ENCODE measurements around the gene ABCC12. TPM values are rescaled to one million over a fixed set of nuclear protein-coding genes. Genes with fewer than 3 reads are reported as not detected.

The ABCC12 gene
- total and polyA plus RNA-seq, 2 donors (not counting 1 experiment from before 2014, with no cell fraction given), result not detected

DNA sequence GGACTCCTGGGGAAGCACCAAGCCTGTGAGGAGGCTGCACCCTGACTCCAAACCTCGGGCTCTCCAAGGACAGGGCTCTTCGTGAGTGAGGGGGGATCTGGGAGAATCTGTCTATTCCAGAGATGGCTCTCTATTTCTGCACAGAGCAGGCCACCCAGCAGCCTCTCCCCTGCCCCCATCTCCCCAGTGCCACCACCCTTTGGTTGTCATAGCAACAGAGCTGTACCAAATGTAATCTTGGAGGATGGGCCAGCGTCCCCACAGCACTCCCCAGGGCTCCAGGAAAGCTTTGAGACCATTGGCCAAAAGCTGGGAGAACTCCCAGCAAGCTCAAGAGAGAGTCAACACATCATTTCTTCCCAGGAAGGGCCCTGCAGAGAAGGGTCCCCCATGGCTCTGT lies 49.3 kb downstream of the ABCC12 start:
- intact Hi-C loops (cut with micrococcal nuclease), result no loop called here
- H3K4me3 ChIP-seq (ENCODE audit: control extremely low read depth in 1 of 5, extremely low read depth in 1 of 5, insufficient read depth in 1 of 5, low read depth in 2 of 5, low read length in 4 of 5), result no peak overlapping the region
- H2AFZ ChIP-seq (ENCODE audit: insufficient read depth, low read depth, low read length, poor library complexity, severe bottlenecking), result no peak overlapping the region
- TF ChIP-seq, protein P1, sequence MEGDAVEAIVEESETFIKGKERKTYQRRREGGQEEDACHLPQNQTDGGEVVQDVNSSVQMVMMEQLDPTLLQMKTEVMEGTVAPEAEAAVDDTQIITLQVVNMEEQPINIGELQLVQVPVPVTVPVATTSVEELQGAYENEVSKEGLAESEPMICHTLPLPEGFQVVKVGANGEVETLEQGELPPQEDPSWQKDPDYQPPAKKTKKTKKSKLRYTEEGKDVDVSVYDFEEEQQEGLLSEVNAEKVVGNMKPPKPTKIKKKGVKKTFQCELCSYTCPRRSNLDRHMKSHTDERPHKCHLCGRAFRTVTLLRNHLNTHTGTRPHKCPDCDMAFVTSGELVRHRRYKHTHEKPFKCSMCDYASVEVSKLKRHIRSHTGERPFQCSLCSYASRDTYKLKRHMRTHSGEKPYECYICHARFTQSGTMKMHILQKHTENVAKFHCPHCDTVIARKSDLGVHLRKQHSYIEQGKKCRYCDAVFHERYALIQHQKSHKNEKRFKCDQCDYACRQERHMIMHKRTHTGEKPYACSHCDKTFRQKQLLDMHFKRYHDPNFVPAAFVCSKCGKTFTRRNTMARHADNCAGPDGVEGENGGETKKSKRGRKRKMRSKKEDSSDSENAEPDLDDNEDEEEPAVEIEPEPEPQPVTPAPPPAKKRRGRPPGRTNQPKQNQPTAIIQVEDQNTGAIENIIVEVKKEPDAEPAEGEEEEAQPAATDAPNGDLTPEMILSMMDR (IDR thresholded peaks at IDR 0.05), result no peak
- TF ChIP-seq EZH2 (IDR thresholded peaks at IDR 0.05; ENCODE audit: borderline replicate concordance, insufficient read depth, low read depth, low read length, poor library complexity, severe bottlenecking), result no peak
- H3K9ac ChIP-seq (ENCODE audit: low read length), result no peak overlapping the region
- H4K20me1 ChIP-seq (ENCODE audit: control insufficient read depth, insufficient read depth, low read length, poor library complexity, severe bottlenecking), result no peaks in the 10 kb centered on the region
- DNase-seq, result no peak
- no peaks in the 10 kb centered on the region for H3K9me3 ChIP-seq (ENCODE audit: control extremely low read depth in 1 of 3, control insufficient read depth in 2 of 3, insufficient read depth in 1 of 3, low read length in 2 of 3)
- H3K4me2 ChIP-seq (replicated peaks; ENCODE audit: low read depth, low read length, poor library complexity, severe bottlenecking), result no peak overlapping the region
- CTCF ChIA-PET, result no interaction called here
- H3K4me1 ChIP-seq (ENCODE audit: control insufficient read depth in 2 of 2, insufficient read depth in 2 of 2, low read length in 2 of 2), result no peaks in the 10 kb centered on the region
- Mint-ChIP-seq H3K4me1 (no peaks in the 10 kb centered on the region), H3K27me3 (peaks cover 15% of the 10 kb centered on the region), H3K27ac (no peak overlapping the region), H3K4me3 (no peak overlapping the region), H3K9me3 (ENCODE audit: insufficient read depth) (no peaks in the 10 kb centered on the region)
- ATAC-seq (ENCODE audit: low read depth), result no peak
- H3K36me3 ChIP-seq (replicated peaks in 1 of 2; ENCODE audit: control extremely low read depth in 1 of 2, control insufficient read depth in 1 of 2, extremely low read depth in 1 of 2, insufficient read depth in 2 of 2, low read length in 1 of 2), result no peaks in the 10 kb centered on the region
- H3K27me3 ChIP-seq (replicated peaks in 1 of 4; ENCODE audit: control extremely low read depth in 1 of 4, control insufficient read depth in 3 of 4, insufficient read depth in 4 of 4, low read length in 3 of 4), result peaks cover 0 to 12% (median 0%) of the 10 kb centered on the region in 4 experiments
- WGBS (ENCODE audit: insufficient coverage), result 60% methylated on average over 2 of the region's 3 CpGs
- POLR2A ChIA-PET, result no interaction called here
- H3K27ac ChIP-seq (ENCODE audit: low read length in 2 of 2), result no peak overlapping the region
- H3K79me2 ChIP-seq (ENCODE audit: control insufficient read depth, insufficient read depth, low read length), result no peaks in the 10 kb centered on the region

Other genes with a start within 250 kb of the ABCC12 start
- gene LONP2, start 88.3 kb upstream of the ABCC12 start, total RNA-seq, result 84.2 and 87.2 TPM in 2 replicates
- gene LONP2, start 88.3 kb upstream of the ABCC12 start, polyA plus RNA-seq, result 33.6 and 39.3 TPM in 2 replicates
- not detected in 2 replicates for gene ABCC11, start 91.5 kb upstream of the ABCC12 start, total RNA-seq
- gene ABCC11, start 91.5 kb upstream of the ABCC12 start, polyA plus RNA-seq, result 0.09 TPM in 1 of 2 replicates, not detected in the other
- 47.6 and 54.7 TPM in 2 replicates for gene SIAH1, start 229.4 kb upstream of the ABCC12 start, total RNA-seq
- 10.6 and 30.0 TPM in 2 replicates for gene SIAH1, start 229.4 kb upstream of the ABCC12 start, polyA plus RNA-seq